Neural cell (in vitro differentiated cells): ENCODE data around the gene CELF4. TPM values are rescaled to one million over a fixed set of nuclear protein-coding genes. Genes with fewer than 3 reads are reported as not detected.

Source experiments
- H2AFZ ChIP-seq: fragments of 200-600, 300-800 bp; sonication (generic), shearing (Covaris generic); 2 replicates; pipeline ENCODE4 v1.6.0; 2014; ENCODE audit warnings: low read depth, mild to moderate bottlenecking, antibody characterized with exemption, low read length, moderate library complexity
- H3F3A ChIP-seq: fragments of 200-600 bp; shearing (Covaris generic); 2 replicates; pipeline ENCODE4 v1.6.1; 2016; ENCODE audit warnings: mild to moderate bottlenecking, moderate library complexity, mixed read lengths, antibody characterized with exemption, low read length; ENCODE audit not compliant: insufficient read depth, poor library complexity, severe bottlenecking
- H3K27ac ChIP-seq: fragments of 200-600, 300-800 bp; sonication (generic), shearing (Covaris generic); 2 replicates; pipeline ENCODE4 v1.5.1; 2014; ENCODE audit warnings: mild to moderate bottlenecking, low read length, moderate library complexity
- H3K27me3 ChIP-seq: fragments of 300-800, 200-600 bp; sonication (generic), shearing (Covaris generic); 2 replicates; pipeline ENCODE4 v1.6.0; 2014; ENCODE audit warnings: mild to moderate bottlenecking, low read depth, low read length, moderate library complexity; ENCODE audit not compliant: insufficient read depth
- H3K36me3 ChIP-seq: fragments of 300-800, 200-600 bp; sonication (generic), shearing (Covaris generic); 2 replicates; pipeline ENCODE4 v1.5.1; 2014; ENCODE audit warnings: mild to moderate bottlenecking, antibody characterized with exemption, low read length, moderate library complexity; ENCODE audit not compliant: insufficient read depth
- H3K4me2 ChIP-seq: fragments of 300-800, 200-600 bp; sonication (generic), shearing (Covaris generic); 2 replicates; pipeline ENCODE4 v1.6.0; 2014; ENCODE audit warnings: mild to moderate bottlenecking, low read length
- H3K4me3 ChIP-seq: fragments of 300-800, 200-600 bp; sonication (generic), shearing (Covaris generic); 2 replicates; pipeline ENCODE4 v1.5.1; 2014; ENCODE audit warnings: mild to moderate bottlenecking, low read length, moderate library complexity
- H3K79me2 ChIP-seq: fragments of 200-600 bp; shearing (Covaris generic); replicated peaks from 2 replicates; pipeline ENCODE4 v1.6.0; 2014; ENCODE audit warnings: mild to moderate bottlenecking, low read length, moderate library complexity; ENCODE audit not compliant: insufficient read depth
- H3K9ac ChIP-seq: fragments of 300-800, 200-600 bp; sonication (generic), shearing (Covaris generic); 2 replicates; pipeline ENCODE4 v1.6.1; 2016; ENCODE audit warnings: mild to moderate bottlenecking, low read length, mixed read lengths
- H3K9me2 ChIP-seq: fragments of 200-600 bp; shearing (Covaris generic); 2 replicates; pipeline ENCODE4 v1.6.1; 2016; ENCODE audit warnings: mild to moderate bottlenecking, low read length, mixed read lengths; ENCODE audit not compliant: insufficient read depth
- H3K9me3 ChIP-seq: fragments of 200-600, 300-800 bp; sonication (generic), shearing (Covaris generic); 2 replicates; pipeline ENCODE4 v1.6.1; 2016; ENCODE audit warnings: mild to moderate bottlenecking, mixed run types, low read length, moderate library complexity, mixed read lengths
- H4K20me1 ChIP-seq: fragments of 200-600 bp; shearing (Covaris generic); 2 replicates; pipeline ENCODE4 v1.6.1; 2016; ENCODE audit warnings: mild to moderate bottlenecking, mixed run types; ENCODE audit not compliant: insufficient read depth
- CTCF ChIP-seq: fragments of 450-650 bp; IDR thresholded peaks from 2 replicates; pipeline ENCODE4 v1.5.1; 2014; ENCODE audit warnings: antibody characterized with exemption, mild to moderate bottlenecking, moderate library complexity; ENCODE audit not compliant: poor library complexity, severe bottlenecking
- EP300 ChIP-seq: fragments of 450-650 bp; conservative IDR thresholded peaks from 2 replicates; pipeline ENCODE4 v1.6.1; 2014; ENCODE audit warnings: antibody characterized with exemption, mild to moderate bottlenecking, moderate library complexity; ENCODE audit not compliant: poor library complexity, severe bottlenecking
- EZH2 ChIP-seq: fragments of 200-600, 300-800 bp; shearing (Covaris generic), sonication (generic); IDR thresholded peaks from 2 replicates; pipeline ENCODE4 v1.6.1; 2014; ENCODE audit warnings: antibody characterized with exemption, low read length, borderline replicate concordance, mild to moderate bottlenecking; ENCODE audit not compliant: insufficient read depth, poor library complexity, severe bottlenecking
- MXI1 ChIP-seq: fragments of 450-650 bp; conservative IDR thresholded peaks from 2 replicates; pipeline ENCODE4 v1.6.1; 2014; ENCODE audit warnings: antibody characterized with exemption, mild to moderate bottlenecking; ENCODE audit not compliant: poor library complexity, severe bottlenecking
- POLR2AphosphoS5 ChIP-seq: IDR thresholded peaks from 2 replicates; pipeline ENCODE4 v1.6.1; 2012
- RAD21 ChIP-seq: fragments of 450-650 bp; conservative IDR thresholded peaks from 2 replicates; pipeline ENCODE4 v1.6.1; 2014; ENCODE audit warnings: antibody characterized with exemption, mild to moderate bottlenecking, moderate library complexity
- REST ChIP-seq: IDR thresholded peaks from 2 replicates; pipeline ENCODE4 v1.6.1; 2012; ENCODE audit warnings: borderline replicate concordance
- SMC3 ChIP-seq: fragments of 450-650 bp; conservative IDR thresholded peaks from 2 replicates; pipeline ENCODE4 v1.6.1; 2014; ENCODE audit warnings: antibody characterized with exemption, mild to moderate bottlenecking, moderate library complexity; ENCODE audit not compliant: poor library complexity
- TAF1 ChIP-seq: IDR thresholded peaks from 2 replicates; pipeline ENCODE4 v1.6.1; 2012; ENCODE audit warnings: low read depth
- polyA plus RNA-seq: library from polyadenylated mRNA; depleted of rRNA; stranded (reverse); fragments of >200 nt; gene quantifications from 2 replicates; pipeline ENCODE4 v1.2.3, GENCODE V29; 2014

CELF4 gene
- polyA plus RNA-seq, 1 donor from 2014 or later, result 191 TPM

- H3K9ac ChIP-seq, result no peak overlapping the region
- no peak overlapping the region for H3K4me2 ChIP-seq
- peaks cover 16% of the 10 kb centered on the region for H3K79me2 ChIP-seq
- no peaks in the 10 kb centered on the region for H3K9me2 ChIP-seq
- H3F3A ChIP-seq, result no peaks in the 10 kb centered on the region
- no peak overlapping the region for H3K4me3 ChIP-seq
- H3K27ac ChIP-seq, result no peak overlapping the region
- TF ChIP-seq MXI1 (no peak), EZH2 (no peak), REST (no peak), EP300 (no peak), TAF1 (no peak), SMC3 (no peak), RAD21 (no peak), CTCF (no peak), POLR2AphosphoS5 (no peak)
- no peaks in the 10 kb centered on the region for H3K36me3 ChIP-seq
- H4K20me1 ChIP-seq, result no peaks in the 10 kb centered on the region
- no peaks in the 10 kb centered on the region for H3K9me3 ChIP-seq
- H3K27me3 ChIP-seq, result no peaks in the 10 kb centered on the region
- no peak overlapping the region for H2AFZ ChIP-seq
Observed at GRCh38 chr18:37447962-37448888, 117.4 kb downstream of the CELF4 start.

GRCh38 chr18:37445836-37446235 is 119.8 kb downstream of the CELF4 start:
- TF ChIP-seq RAD21 (no peak), EP300 (no peak), MXI1 (no peak), POLR2AphosphoS5 (no peak), CTCF (no peak), TAF1 (no peak), SMC3 (no peak), REST (no peak), EZH2 (no peak)
- H2AFZ ChIP-seq, result no peak overlapping the region
- H4K20me1 ChIP-seq, result no peaks in the 10 kb centered on the region
- no peak overlapping the region for H3K4me2 ChIP-seq
- peaks cover 17% of the 10 kb centered on the region for H3K79me2 ChIP-seq
- H3K27me3 ChIP-seq, result no peaks in the 10 kb centered on the region
- no peaks in the 10 kb centered on the region for H3K9me2 ChIP-seq
- H3K9me3 ChIP-seq, result no peaks in the 10 kb centered on the region
- no peak overlapping the region for H3K9ac ChIP-seq
- no peak overlapping the region for H3K27ac ChIP-seq
- no peak overlapping the region for H3K4me3 ChIP-seq
- H3F3A ChIP-seq, result no peaks in the 10 kb centered on the region
- no peaks in the 10 kb centered on the region for H3K36me3 ChIP-seq
